ENCODE data around the gene IPO5.
"Not testable (repeated sequence)": the region's sequence is repeated elsewhere in the genome, so short reads cannot be mapped to it uniquely, and the experiment has no call there.

The IPO5 gene

DNA sequence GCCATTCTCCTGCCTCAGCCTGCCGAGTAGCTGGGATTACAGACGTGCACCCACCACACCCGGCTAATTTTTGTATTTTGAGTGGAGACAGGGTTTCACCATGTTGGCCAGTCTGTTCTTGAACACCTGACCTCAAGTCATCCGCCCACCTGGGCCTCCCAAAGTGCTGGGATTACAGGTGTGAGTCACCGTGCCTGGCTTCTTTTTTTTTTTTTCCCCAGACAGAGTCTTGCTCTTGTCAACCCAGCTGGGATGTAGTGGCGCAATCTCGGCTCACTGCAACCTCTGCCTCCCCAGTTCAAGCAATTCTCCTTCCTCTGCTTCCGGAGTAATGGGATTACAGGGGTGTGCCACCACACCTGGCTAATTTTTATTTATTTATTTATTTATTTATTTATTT lies 51.5 kb downstream of the IPO5 start:
- in situ Hi-C loops (cut with HindIII; ENCODE audit: low sequenced_read_pairs), result loop anchor here (5.0 to 25.0 kb wide), 3 partner anchors 93 to 657 kb away; no protein-coding TSS in a partner anchor

- in situ Hi-C loops (cut with HindIII; ENCODE audit: low sequenced_read_pairs), result loop anchor here (25.0 kb wide), 2 partner anchors 105 to 655 kb away; no protein-coding TSS in a partner anchor
Measured at GRCh38 chr13:98007001-98007400, 53.5 kb downstream of the IPO5 start.

DNA sequence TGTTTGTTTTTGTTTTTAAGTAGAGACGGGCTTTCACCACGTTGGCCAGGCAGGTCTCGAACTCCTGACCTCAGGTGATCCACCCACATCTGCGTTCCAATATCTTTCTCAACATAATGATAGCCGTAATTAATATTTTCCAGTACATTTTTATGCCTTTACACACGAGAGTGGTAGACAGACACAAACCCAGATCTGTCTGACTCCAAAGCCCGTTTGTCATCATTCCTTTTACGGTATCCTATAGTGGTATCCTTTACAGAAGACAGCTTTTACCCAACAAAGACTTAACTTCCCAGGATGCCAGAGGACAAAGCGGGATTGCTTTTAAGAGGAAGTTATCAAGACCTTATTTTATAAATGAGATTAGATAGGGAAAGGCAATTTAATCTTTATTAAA lies 59.8 kb downstream of the IPO5 start:
- in situ Hi-C loops (cut with HindIII; ENCODE audit: low sequenced_read_pairs), result loop anchor here (25.0 kb wide), 2 partner anchors 99 to 649 kb away; no protein-coding TSS in a partner anchor

- in situ Hi-C loops (cut with HindIII; ENCODE audit: low sequenced_read_pairs), result loop anchor here (25.0 kb wide), 2 partner anchors 98 to 648 kb away; no protein-coding TSS in a partner anchor
Measured at GRCh38 chr13:98014766-98015165, 61.3 kb downstream of the IPO5 start.

DNA sequence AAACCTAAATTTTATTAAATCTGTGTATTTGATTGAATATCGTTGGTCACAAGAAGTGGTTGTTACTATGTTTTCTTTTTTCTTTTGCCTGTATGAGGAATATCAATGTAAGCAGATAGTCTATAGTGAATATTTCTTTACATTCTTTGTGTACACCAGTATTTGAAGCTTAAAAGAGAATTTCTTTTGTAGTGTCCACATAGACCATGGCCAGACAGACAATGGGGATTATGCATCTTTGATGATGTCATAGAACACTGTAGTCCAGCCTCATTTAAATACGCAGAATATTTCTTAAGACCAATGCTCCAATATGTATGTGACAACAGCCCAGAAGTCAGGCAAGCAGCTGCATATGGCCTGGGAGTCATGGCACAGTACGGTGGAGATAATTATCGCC lies 64.8 kb downstream of the IPO5 start:
- in situ Hi-C loops (cut with HindIII; ENCODE audit: low sequenced_read_pairs), result loop anchor here (25.0 kb wide), 2 partner anchors 94 to 644 kb away; no protein-coding TSS in a partner anchor

DNA sequence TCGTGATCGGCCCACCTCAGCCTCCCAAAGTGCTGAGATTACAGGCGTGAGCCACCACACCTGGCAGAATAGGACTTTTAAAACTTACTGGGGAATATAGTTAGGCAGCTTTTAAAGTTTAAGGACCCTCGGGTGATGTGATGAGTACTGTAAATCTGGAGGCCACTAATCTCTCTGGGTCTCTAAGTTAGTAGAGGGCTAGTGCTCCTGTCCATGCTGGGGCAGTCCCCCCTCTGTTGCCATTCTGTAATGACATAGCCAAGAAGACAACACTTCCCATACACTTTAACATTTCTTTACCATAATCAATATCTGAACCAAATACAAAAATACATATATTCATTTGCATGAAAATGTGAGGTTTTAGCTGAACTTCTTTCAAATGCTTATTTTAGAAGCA lies 65.7 kb downstream of the IPO5 start:
- in situ Hi-C loops (cut with HindIII; ENCODE audit: low sequenced_read_pairs), result loop anchor here (25.0 kb wide), 2 partner anchors 93 to 643 kb away; no protein-coding TSS in a partner anchor

DNA sequence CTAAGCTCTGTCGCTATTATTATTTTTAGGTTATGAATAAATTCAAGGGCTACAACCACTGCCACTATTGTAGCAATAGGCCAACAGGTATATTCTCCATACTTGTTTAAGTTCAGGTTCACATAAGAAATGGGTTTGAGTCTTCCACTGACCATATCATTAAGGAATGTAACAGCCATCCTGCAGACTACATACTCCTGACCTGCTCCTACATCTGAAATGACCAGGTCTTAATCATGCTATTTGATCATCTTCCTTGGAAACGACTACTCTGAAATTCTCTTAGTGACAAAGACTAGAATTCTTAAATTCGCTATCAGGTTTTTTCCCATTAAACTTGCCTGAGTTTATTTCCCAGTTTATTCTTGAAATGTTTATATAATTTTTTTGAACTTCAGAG lies 66.8 kb downstream of the IPO5 start:
- in situ Hi-C loops (cut with HindIII; ENCODE audit: low sequenced_read_pairs), result loop anchor here (25.0 kb wide), 2 partner anchors 92 to 642 kb away; no protein-coding TSS in a partner anchor

DNA sequence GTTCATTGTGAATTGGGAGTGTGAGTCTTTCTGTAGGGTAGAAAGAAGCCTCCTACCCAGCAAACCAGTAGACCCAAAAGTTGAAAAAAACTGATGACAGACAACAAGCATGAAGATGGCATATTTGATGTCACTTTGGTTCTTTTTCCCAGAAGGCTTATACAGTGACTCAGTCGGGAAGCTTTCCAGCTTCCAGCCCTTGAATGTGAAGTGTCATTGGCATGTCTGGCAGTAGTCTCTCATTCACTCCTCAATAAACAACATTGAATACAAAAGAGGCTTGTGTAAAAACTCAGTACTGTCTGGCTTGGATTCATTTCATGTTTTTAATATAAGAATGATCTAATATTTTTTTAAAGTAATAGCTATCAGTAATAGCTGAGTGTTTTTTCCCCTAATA lies 68.7 kb downstream of the IPO5 start:
- in situ Hi-C loops (cut with HindIII; ENCODE audit: low sequenced_read_pairs), result loop anchor here (25.0 kb wide), 2 partner anchors 90 to 640 kb away; no protein-coding TSS in a partner anchor

DNA sequence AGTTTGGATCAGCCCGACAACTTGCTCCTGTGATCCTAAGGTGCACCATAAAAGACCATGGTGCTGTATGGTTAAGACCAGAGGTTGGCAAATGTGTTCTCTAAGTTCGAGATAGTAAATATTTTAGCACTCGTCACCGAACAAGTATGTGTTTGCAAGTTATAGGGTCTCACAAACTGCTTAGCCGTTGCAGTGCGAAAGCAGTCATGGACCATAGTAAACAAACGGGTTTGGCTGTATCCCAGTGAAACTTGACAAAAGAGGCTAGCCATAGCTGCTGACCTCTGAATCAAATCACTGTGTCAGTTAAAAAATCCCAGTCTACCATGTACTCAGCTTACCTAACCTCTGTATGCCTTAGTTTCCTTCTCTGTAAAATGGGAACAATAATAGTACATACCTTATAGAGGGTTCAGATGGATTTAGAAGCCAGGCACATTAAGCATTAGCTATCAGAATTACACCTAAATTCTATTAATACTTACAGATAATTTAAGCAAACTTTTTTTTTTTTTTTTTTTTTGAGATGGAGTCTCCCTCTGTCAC lies 72.1 kb downstream of the IPO5 start:
- in situ Hi-C loops (cut with HindIII; ENCODE audit: low sequenced_read_pairs), result no loop called here

DNA sequence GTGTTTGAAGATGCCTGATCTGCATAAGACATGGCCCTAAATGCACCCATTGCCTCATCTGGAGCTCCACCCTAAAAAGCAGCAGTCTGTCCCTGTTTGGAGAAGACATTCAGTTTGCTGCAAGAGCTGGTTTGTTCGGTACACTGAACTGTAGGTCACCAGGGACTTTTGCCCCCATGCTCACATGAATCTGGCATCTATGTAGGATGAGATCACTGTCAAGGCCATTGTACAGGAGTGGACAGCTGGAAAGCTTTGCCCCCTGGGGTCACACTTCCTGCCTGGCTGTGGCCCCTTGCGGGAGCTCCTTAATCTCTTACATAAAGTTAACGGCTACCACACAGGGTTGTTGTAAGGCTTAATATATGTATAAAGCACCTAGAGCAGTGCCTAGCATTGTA lies 73.0 kb downstream of the IPO5 start:
- in situ Hi-C loops (cut with HindIII; ENCODE audit: low sequenced_read_pairs), result no loop called here

- in situ Hi-C loops (cut with HindIII; ENCODE audit: low sequenced_read_pairs), result no loop called here
Measured at GRCh38 chr13:98032168-98032567, 78.7 kb downstream of the IPO5 start.

DNA sequence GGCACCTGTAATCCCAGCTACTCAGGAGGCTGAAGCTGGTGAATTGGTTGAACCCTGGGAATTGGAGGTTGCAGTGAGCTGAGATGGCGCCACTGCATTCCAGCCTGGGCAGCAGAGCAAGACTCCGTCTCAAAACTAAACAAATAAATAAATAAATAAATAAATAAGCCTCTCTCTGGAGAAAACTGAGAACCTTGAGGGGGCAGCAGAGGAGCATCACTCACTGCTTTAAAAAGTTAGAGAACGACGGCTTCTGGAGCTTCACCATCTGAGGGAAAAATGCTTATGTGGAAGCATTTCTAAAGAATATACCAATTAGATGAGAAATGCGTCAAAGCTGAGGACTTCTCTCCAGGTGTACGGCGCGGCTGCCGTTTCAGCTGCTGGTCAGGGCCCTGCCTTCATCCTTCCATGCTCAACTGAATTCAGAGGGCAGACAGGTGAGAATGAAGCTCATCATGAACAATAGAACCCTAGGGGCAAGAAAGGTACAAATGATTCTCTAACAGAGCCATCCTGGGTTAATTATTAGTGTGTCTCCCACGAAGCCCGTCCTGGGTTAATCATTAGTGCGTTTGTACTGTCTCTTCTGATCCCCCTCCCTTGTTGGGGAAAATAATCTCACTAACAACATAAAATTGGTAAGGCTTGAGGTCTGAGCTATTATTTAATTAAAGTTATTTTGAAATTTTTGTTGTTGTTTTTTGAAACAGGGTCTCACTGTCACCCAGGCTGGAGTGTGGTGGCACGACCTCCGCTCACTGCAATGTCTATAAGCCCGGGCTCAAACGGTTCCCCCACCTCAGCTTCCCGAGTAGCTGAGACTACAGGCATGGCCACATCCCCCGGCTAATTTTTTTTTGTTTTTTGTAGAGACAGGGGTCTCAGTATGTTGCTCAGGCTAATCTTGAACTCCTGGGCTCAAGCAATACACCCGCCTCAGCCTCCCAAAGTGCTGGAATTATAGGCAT lies 80.1 kb downstream of the IPO5 start:
- in situ Hi-C loops (cut with HindIII; ENCODE audit: low sequenced_read_pairs), result no loop called here

DNA sequence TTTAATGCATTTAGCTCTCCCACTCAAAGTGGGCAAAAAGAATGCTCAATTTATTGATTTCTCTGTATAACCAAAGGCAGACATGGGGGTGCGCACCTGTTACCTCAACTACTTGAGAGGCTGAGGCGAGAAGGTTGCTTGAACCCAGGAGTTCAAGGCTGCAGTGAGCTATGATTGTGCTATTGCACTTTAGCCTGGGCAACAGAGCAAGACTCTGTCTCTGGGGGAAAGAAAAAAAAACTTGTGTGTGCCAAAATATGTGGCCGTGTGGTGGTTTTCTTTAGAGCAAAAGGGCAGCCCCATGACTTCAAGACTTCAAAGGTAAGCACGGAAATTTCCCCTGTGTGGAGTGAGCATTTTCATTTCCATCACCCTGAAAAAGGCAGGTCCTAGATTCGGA lies 81.9 kb downstream of the IPO5 start:
- in situ Hi-C loops (cut with HindIII; ENCODE audit: low sequenced_read_pairs), result no loop called here

DNA sequence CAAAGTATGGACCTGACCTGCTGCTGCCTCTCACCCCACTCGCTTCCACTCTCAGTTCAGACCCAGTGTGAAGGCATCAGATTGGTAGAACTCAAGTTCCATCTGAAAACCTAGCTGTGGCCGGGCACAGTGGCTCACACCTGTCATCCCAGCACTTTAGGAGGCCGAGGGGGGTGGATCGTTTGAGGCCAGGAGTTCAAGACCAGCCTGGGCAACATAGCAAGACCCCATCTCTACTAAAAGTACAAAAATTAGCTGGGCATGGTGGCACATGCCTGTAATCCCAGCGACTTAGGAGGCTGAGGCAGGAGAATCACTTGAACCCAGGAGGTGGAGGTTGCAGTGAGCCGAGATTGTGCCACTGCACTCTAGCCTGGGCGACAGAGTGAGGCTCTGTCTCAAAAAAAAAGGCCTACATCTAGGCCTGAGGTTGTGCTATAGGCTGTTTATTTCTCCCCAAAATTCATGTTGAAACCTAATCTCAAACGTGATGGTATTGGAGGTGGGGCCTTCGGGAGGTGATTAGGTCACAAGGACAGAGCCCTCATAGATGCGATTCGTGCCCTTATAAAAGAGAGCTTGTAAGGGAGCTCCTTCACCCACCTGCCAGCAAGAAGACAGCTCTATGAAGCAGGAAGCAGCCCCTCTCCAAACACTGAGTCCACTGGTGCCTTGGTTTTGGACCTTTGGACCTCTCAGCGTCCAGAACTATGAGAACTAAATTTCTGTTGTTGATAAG lies 83.3 kb downstream of the IPO5 start:
- in situ Hi-C loops (cut with HindIII; ENCODE audit: low sequenced_read_pairs), result not testable (repeated sequence)

- in situ Hi-C loops (cut with HindIII; ENCODE audit: low sequenced_read_pairs), result no loop called here
Measured at GRCh38 chr13:98039261-98039660, 85.8 kb downstream of the IPO5 start.

GRCh38 chr13:98039964-98040363 lies 86.5 kb downstream of the IPO5 start:
- in situ Hi-C loops (cut with HindIII; ENCODE audit: low sequenced_read_pairs), result no loop called here

- in situ Hi-C loops (cut with HindIII; ENCODE audit: low sequenced_read_pairs), result no loop called here
Measured at GRCh38 chr13:98041081-98041820, 87.8 kb downstream of the IPO5 start.

- in situ Hi-C loops (cut with HindIII; ENCODE audit: low sequenced_read_pairs), result no loop called here
Measured at GRCh38 chr13:98044301-98044700, 90.8 kb downstream of the IPO5 start.

DNA sequence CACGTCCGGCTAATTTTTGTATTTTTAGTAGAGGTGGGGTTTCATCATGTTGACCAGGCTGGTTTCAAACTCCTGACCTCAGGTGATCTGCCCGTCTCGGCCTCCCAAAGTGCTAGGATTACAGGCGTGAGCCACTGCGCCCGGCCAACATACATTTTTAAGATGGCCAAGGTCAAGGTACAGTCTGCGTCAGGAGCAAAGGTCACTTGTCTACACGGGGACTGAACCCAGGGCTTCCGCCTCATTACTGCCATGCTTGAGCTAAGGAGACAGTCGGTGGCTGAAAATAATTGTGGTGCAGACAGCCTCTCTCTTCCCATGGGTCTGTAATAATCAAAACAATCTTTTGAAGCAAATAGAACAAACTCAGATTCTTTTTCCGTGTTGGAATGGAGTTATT lies 94.3 kb downstream of the IPO5 start:
- in situ Hi-C loops (cut with HindIII; ENCODE audit: low sequenced_read_pairs), result not testable (repeated sequence)

DNA sequence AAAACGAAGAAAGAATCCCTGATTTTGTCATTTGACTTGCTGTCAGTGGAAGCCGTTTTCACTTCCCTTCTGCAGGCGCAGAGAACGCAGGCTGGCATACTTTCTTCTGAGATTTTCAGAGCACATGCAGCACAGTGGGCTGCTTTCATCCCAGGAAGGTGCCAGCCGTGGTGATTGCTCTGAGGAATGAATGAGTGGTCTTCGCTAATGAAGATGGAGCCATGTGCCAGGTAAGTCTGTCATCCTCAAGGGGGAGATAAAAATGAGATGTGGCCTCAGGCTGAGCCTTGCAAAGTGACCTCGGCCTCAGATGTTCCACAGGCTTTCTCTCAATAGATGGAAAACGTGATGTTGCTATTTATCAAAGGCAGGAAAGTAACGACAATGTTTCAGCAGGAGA lies 94.8 kb downstream of the IPO5 start:
- in situ Hi-C loops (cut with HindIII; ENCODE audit: low sequenced_read_pairs), result no loop called here
